B cell (primary cell): ENCODE measurements around the gene TXNRD3. TPM values are rescaled to one million over a fixed set of nuclear protein-coding genes. Genes with fewer than 3 reads are reported as not detected.

ENCODE experiments used
- ATAC-seq: fragments of 200-7000 bp; cut with Tn5 transposase; one replicate; pipeline ENCODE4 v1.10.0; 2021; ENCODE audit warnings: low read depth, mild to moderate bottlenecking, moderate number of reproducible peaks, moderate library complexity
- CTCF ChIA-PET: fragments of 350-600 bp; sonication (Branson Sonifier 250); formaldehyde crosslinking; loops from one replicate; lab custom pipeline; 2021; ENCODE audit warnings: antibody characterized with exemption, inconsistent platforms; lab: Charles Lee
- POLR2A ChIA-PET: fragments of 350-600 bp; sonication (Branson Sonifier 250); formaldehyde crosslinking; loops from one replicate; lab custom pipeline; 2021; ENCODE audit warnings: antibody characterized with exemption; lab: Charles Lee
- DNase-seq: peaks from one replicate; pipeline ENCODE4 v3.0.0; 2013
- H2AFZ ChIP-seq: 2 replicates; pipeline ENCODE4 v1.6.1; 2012; ENCODE audit warnings: mild to moderate bottlenecking, low read depth, low read length; ENCODE audit not compliant: insufficient read depth, poor library complexity, severe bottlenecking
- H3K27ac ChIP-seq, 2 donors: 1 replicate in 1 of 2; 2 replicates in 1 of 2; pipeline ENCODE4 v1.5.1; 2012 to 2013; ENCODE audit warnings: low read length in 2 of 2, mild to moderate bottlenecking in 2 of 2, moderate library complexity in 1 of 2
- H3K27me3 ChIP-seq, 4 experiments: fragments of 200-600 bp in 1 of 4; sonication (generic) in 1 of 4; replicated peaks in 1 of 4; 1 replicate in 2 of 4; 2 replicates in 2 of 4; pipeline versions ENCODE4 v1.6.1 to v1.7.0; 2013 to 2016; ENCODE audit warnings: low read length in 3 of 4, mild to moderate bottlenecking in 2 of 4, mixed read lengths in 1 of 4, moderate library complexity in 1 of 4; ENCODE audit not compliant: insufficient read depth in 4 of 4, control insufficient read depth in 3 of 4; ENCODE audit errors: control extremely low read depth in 1 of 4
- H3K36me3 ChIP-seq, 2 experiments: replicated peaks in 1 of 2; 1 replicate in 1 of 2; 2 replicates in 1 of 2; pipeline versions ENCODE4 v1.6.1 to v1.7.1; 2013; ENCODE audit warnings: low read length in 1 of 2; ENCODE audit not compliant: insufficient read depth in 2 of 2, control insufficient read depth in 1 of 2; ENCODE audit errors: control extremely low read depth in 1 of 2, extremely low read depth in 1 of 2
- H3K4me1 ChIP-seq, 2 donors: fragments of 200-600 bp in 1 of 2; sonication (generic) in 1 of 2; 1 replicate in 1 of 2; 2 replicates in 1 of 2; pipeline versions ENCODE4 v1.5.1 to v1.6.1; 2013 to 2017; ENCODE audit warnings: low read length in 2 of 2; ENCODE audit not compliant: control insufficient read depth in 2 of 2, insufficient read depth in 2 of 2
- H3K4me2 ChIP-seq: replicated peaks from 2 replicates; pipeline ENCODE3; 2012; ENCODE audit warnings: mild to moderate bottlenecking, low read depth, low read length; ENCODE audit not compliant: poor library complexity, severe bottlenecking
- H3K4me3 ChIP-seq, 5 experiments: fragments of 200-600 bp in 1 of 5; sonication (generic) in 1 of 5; 1 replicate in 3 of 5; 2 replicates in 2 of 5; pipeline versions ENCODE4 v1.5.1 to v1.7.0; 2011 to 2016; ENCODE audit warnings: low read length in 4 of 5, mild to moderate bottlenecking in 4 of 5, low read depth in 2 of 5, control low read depth in 1 of 5, moderate library complexity in 1 of 5; ENCODE audit not compliant: insufficient read depth in 1 of 5; ENCODE audit errors: control extremely low read depth in 1 of 5, extremely low read depth in 1 of 5
- H3K79me2 ChIP-seq: fragments of 200-600 bp; sonication (generic); one replicate; pipeline ENCODE4 v1.6.0; 2016; ENCODE audit warnings: low read length; ENCODE audit not compliant: control insufficient read depth, insufficient read depth
- H3K9ac ChIP-seq: fragments of 200-600 bp; sonication (generic); 2 replicates; pipeline ENCODE4 v1.6.1; 2017; ENCODE audit warnings: mild to moderate bottlenecking, low read length, moderate library complexity
- H3K9me3 ChIP-seq, 3 donors: one replicate each; pipeline versions ENCODE4 v1.6.1 to v1.7.1; 2013; ENCODE audit warnings: low read length in 2 of 3; ENCODE audit not compliant: control insufficient read depth in 2 of 3, insufficient read depth in 1 of 3; ENCODE audit errors: control extremely low read depth in 1 of 3
- H4K20me1 ChIP-seq: 2 replicates; pipeline ENCODE4 v1.6.0; 2012; ENCODE audit warnings: mild to moderate bottlenecking, low read length; ENCODE audit not compliant: insufficient read depth, control insufficient read depth, poor library complexity, severe bottlenecking
- H3K27ac Mint-ChIP-seq: one replicate; pipeline ENCODE4 v1.8.0; 2021; ENCODE audit warnings: mixed read lengths
- H3K27me3 Mint-ChIP-seq: one replicate; pipeline ENCODE4 v1.8.0; 2021; ENCODE audit warnings: mixed read lengths
- H3K4me1 Mint-ChIP-seq: one replicate; pipeline ENCODE4 v1.8.0; 2021; ENCODE audit warnings: mixed read lengths
- H3K4me3 Mint-ChIP-seq: one replicate; pipeline ENCODE4 v1.8.0; 2021; ENCODE audit warnings: mixed read lengths
- H3K9me3 Mint-ChIP-seq: one replicate; pipeline ENCODE4 v1.8.0; 2022; ENCODE audit warnings: mixed read lengths; ENCODE audit not compliant: insufficient read depth
- CTCF ChIP-seq: fragments of 200-600 bp; IDR thresholded peaks from one replicate; pipeline ENCODE4 v1.8.0; 2022; ENCODE audit warnings: antibody characterized with exemption, mild to moderate bottlenecking
- EZH2 ChIP-seq: IDR thresholded peaks from 2 replicates; pipeline ENCODE4 v1.6.1; 2012; ENCODE audit warnings: borderline replicate concordance, low read depth, mild to moderate bottlenecking, moderate library complexity, low read length; ENCODE audit not compliant: insufficient read depth, poor library complexity, severe bottlenecking
- WGBS: methylation state at CpG from one replicate; pipeline ENCODE4 v1.1.5; 2013; ENCODE audit warnings: missing lambda C conversion rate; ENCODE audit not compliant: insufficient coverage; 5-methylcytosine and 5-hydroxymethylcytosine counted together
- intact Hi-C: fragments of 100-400 bp; cut with micrococcal nuclease; formaldehyde crosslinking; loops from one replicate; pipeline ENCODE4 v1.10.0; 2022
- polyA plus RNA-seq: library from polyadenylated mRNA; depleted of rRNA; stranded (reverse); fragments of >200 nt; gene quantifications from 2 replicates; pipeline ENCODE4 v1.2.3, GENCODE V29; 2012
- total RNA-seq, 2 donors: library from RNA; stranded (reverse); fragments of 120-200 nt in 1 of 2; gene quantifications; 1 replicate in 1 of 2; 2 replicates in 1 of 2; pipeline versions ENCODE4 v1.2.3 to v1.2.4, GENCODE V29; 2013 to 2022

Gene TXNRD3
- total and polyA plus RNA-seq, 2 donors (not counting 1 experiment from before 2014, with no cell fraction given), result 0.15 to 0.99 TPM

DNA sequence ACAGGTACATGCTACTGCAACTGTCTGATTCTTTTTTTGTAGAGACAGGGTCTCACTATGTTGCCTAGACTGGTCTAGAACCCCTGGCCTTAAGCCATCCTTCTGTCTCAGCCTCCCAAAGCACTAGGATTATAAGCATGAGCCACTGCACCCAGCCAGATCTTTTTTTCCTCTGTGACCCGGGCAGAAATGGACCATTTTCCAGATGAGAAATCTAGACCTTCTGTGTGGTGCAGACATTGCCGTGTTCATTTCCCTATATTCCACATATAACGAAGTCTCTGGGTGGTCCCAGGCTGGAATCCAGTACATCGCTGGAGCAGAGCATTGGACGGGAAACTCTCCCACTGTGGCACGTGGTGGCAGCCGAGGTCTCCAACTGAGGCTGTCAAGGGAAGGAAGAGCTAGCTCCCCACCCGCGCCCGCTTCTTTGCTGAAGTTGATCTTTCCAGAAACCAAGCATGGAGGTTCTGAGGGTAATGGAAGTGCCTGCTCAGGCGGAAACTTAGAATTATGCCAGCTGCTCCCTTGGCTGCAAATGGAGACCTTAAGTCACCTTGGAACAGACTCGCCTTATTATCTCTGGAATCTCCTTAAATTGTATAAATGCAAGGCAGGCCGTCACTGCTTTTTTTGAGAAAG lies 23.1 kb upstream of the TXNRD3 start:
- 94% methylated on average over 13 of the region's 13 CpGs for WGBS
- Histone ChIP-seq H3K4me2 (no peak overlapping the region), H3K4me1 (peaks cover 14 to 29% of the 10 kb centered on the region in 2 donors), H3K9me3 (peaks cover 2 to 5% (median 5%) of the 10 kb centered on the region in 3 donors), H4K20me1 (no peaks in the 10 kb centered on the region), H3K27ac (no peak overlapping the region), H3K4me3 (no peak overlapping the region), H2AFZ (no peak overlapping the region), H3K27me3 (peaks cover 0 to 14% (median 1%) of the 10 kb centered on the region in 4 experiments), H3K36me3 (no peaks in the 10 kb centered on the region), H3K79me2 (no peaks in the 10 kb centered on the region), H3K9ac (no peak overlapping the region)
- DNase-seq (no peak), ATAC-seq (no peak)
- peaks cover 6% of the 10 kb centered on the region for H3K9me3 Mint-ChIP-seq
- TF ChIP-seq CTCF (no peak), EZH2 (no peak)
- POLR2A ChIA-PET, result no interaction called here
- no peak overlapping the region for H3K27ac Mint-ChIP-seq
- intact Hi-C loops, result loop anchor here (2.0 kb wide), 1 partner anchor 499 kb away; no protein-coding TSS in a partner anchor
- H3K27me3 Mint-ChIP-seq, result peaks cover 12% of the 10 kb centered on the region
- peak overlapping the region; percentile 78 for H3K4me3 Mint-ChIP-seq
- H3K4me1 Mint-ChIP-seq, result peaks cover 24% of the 10 kb centered on the region
- CTCF ChIA-PET, result interaction anchor here (0.7 to 6.2 kb wide), 5 partner anchors 9 to 868 kb away, joined by 4 to 119 read pairs (median 4); no protein-coding TSS in a partner anchor
